Thoracic aorta (tissue), 2 donors: ENCODE measurements around the gene SLC10A6. TPM values are rescaled to one million over a fixed set of nuclear protein-coding genes. Genes with fewer than 3 reads are reported as not detected.

ENCODE experiments used
- ATAC-seq: fragments of 150-250 bp; one replicate; pipeline ENCODE4 v1.8.0; 2017; ENCODE audit warnings: low read depth; ENCODE audit not compliant: insufficient number of reproducible peaks, low FRiP score
- DNase-seq: peaks from one replicate; pipeline ENCODE4 v3.0.0-alpha.2; 2020; ENCODE audit warnings: low spot score
- H3K27ac ChIP-seq, 2 donors: fragments of 200-600 bp; sonication (generic); 1 replicate in 1 of 2; 2 replicates in 1 of 2; pipeline ENCODE4 v1.5.1; 2016; ENCODE audit warnings: mild to moderate bottlenecking in 2 of 2, moderate library complexity in 2 of 2
- H3K27me3 ChIP-seq: fragments of 200-600 bp; sonication (generic); replicated peaks from 2 replicates; pipeline ENCODE4 v1.6.0; 2016; ENCODE audit warnings: mild to moderate bottlenecking; ENCODE audit not compliant: insufficient read depth
- H3K36me3 ChIP-seq: fragments of 200-600 bp; sonication (generic); one replicate; pipeline ENCODE4 v1.5.1; 2016
- H3K4me1 ChIP-seq, 2 donors: fragments of 200-600 bp; sonication (generic); 1 replicate in 1 of 2; 2 replicates in 1 of 2; pipeline versions ENCODE4 v1.5.1 to v1.6.0; 2016; ENCODE audit warnings: low read depth in 2 of 2, mild to moderate bottlenecking in 1 of 2; ENCODE audit not compliant: control insufficient read depth in 1 of 2
- H3K4me3 ChIP-seq: fragments of 200-600 bp; sonication (generic); 2 replicates; pipeline ENCODE4 v1.5.1; 2016; ENCODE audit warnings: mild to moderate bottlenecking
- H3K9me3 ChIP-seq: fragments of 200-600 bp; sonication (generic); 2 replicates; pipeline ENCODE4 v1.5.1; 2016
- total RNA-seq, 2 donors: library from RNA; depleted of rRNA; stranded (reverse); fragments of >200 nt; gene quantifications; one replicate each; pipeline versions ENCODE4 v1.1.0 to v1.2.3, GENCODE V29; 2016
- TF ChIP-seq, protein P1 (sequence below): fragments of 200-600 bp; sonication (generic); IDR thresholded peaks from one replicate; pipeline ENCODE4 v1.5.1; 2019; ENCODE audit warnings: antibody characterized with exemption

The SLC10A6 gene
- total RNA-seq, 2 donors from 2014 or later = 4.2 to 12.0 TPM

DNA sequence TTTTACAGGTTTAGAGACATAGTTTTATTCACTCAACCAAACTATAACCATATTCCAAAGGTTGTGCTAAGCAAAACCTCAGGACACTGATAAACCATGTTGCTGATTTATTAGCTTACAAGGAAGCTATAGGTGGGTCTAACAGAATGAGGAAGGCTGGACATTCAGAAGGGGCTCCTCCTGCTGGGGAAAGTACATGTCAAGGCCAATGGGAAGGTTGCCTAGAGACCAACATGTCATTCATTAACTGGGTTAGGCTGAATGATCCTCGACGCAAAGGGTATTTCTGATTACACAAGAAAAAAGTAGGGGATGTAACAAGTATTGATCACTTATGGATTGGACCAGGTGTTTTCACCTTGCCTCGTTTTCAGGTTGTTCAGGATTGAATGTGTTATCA, 30.3 kb downstream of the SLC10A6 start:
- DNase-seq = no peak
- peaks cover 5% of the 10 kb centered on the region for H3K36me3 ChIP-seq
- TF ChIP-seq, protein P1, sequence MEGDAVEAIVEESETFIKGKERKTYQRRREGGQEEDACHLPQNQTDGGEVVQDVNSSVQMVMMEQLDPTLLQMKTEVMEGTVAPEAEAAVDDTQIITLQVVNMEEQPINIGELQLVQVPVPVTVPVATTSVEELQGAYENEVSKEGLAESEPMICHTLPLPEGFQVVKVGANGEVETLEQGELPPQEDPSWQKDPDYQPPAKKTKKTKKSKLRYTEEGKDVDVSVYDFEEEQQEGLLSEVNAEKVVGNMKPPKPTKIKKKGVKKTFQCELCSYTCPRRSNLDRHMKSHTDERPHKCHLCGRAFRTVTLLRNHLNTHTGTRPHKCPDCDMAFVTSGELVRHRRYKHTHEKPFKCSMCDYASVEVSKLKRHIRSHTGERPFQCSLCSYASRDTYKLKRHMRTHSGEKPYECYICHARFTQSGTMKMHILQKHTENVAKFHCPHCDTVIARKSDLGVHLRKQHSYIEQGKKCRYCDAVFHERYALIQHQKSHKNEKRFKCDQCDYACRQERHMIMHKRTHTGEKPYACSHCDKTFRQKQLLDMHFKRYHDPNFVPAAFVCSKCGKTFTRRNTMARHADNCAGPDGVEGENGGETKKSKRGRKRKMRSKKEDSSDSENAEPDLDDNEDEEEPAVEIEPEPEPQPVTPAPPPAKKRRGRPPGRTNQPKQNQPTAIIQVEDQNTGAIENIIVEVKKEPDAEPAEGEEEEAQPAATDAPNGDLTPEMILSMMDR = no peak
- H3K27ac ChIP-seq = no peak overlapping the region
- H3K9me3 ChIP-seq = peaks cover 4% of the 10 kb centered on the region
- no peak for ATAC-seq
- H3K4me1 ChIP-seq = peaks cover 0 to 6% of the 10 kb centered on the region in 2 donors
- no peaks in the 10 kb centered on the region for H3K27me3 ChIP-seq
- no peak overlapping the region for H3K4me3 ChIP-seq

DNA sequence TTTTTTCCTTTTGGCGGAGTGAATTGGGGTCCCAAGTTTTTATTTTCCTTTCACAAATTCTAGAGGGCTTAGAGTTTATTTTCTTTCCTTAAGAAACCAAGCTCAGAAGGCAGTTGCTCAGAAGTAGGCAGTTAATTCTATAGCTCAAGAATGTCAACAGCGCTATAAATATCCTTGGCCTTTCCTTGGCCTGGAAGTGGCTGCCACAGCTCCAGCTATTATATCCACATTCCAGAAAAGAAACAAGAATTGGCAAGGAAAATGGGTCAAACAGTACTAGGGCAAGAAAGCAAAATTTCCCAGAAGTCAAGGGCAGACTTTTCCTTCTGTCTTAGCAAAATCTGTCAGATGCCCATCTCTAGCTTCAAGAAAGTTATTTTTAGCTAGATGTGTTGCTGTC, 31.0 kb downstream of the SLC10A6 start:
- Histone ChIP-seq H3K36me3 (peaks cover 5% of the 10 kb centered on the region), H3K4me1 (peaks cover 0 to 6% of the 10 kb centered on the region in 2 donors), H3K9me3 (peaks cover 4% of the 10 kb centered on the region), H3K27me3 (no peaks in the 10 kb centered on the region), H3K4me3 (no peak overlapping the region), H3K27ac (no peak overlapping the region)
- no peak for DNase-seq
- TF ChIP-seq, protein P1 = no peak
- ATAC-seq = no peak

DNA sequence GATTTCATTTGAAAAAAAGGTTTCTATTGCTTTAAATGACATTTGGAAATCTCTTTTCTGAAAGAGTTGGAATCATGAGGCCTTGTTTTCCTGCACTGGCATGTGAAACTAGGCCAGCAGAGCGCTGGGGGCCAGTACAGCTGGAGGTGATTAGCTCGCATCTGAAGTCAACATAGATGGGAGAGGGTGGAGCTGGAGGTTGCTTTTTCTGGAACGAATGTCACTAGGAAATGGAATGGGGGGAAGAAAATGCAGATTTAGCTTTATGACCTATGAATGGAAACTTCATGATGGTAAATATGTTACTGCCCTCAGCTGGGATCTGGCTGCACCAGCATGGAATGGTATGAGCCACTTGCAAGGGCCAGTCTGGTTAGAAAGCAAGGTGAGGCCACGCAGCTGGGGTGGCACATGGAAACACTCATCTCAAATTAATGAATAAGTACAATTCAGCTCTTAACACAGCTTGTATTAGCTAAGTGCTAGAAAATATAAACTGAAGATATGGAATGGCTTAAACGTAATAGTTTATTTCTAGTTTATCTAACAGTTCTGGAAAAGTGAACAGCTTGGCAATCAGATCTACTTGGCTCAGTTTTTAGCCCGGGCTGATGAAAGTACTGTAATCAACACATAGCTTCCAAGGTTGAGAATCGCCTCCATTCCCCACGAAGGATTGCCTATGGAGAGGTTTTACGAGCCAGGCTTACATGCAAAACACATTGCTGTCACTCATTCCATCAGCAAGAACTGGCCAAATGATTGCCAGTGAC, 32.5 kb downstream of the SLC10A6 start:
- peaks cover 4% of the 10 kb centered on the region for H3K9me3 ChIP-seq
- TF ChIP-seq, protein P1 = no peak
- H3K36me3 ChIP-seq = peaks cover 6% of the 10 kb centered on the region
- no peak overlapping the region for H3K4me3 ChIP-seq
- peaks cover 0 to 6% of the 10 kb centered on the region in 2 donors for H3K4me1 ChIP-seq
- no peak for ATAC-seq
- DNase-seq = no peak
- no peaks in the 10 kb centered on the region for H3K27me3 ChIP-seq
- H3K27ac ChIP-seq = peak overlapping the region in 1 of 2 donors; percentile 24

DNA sequence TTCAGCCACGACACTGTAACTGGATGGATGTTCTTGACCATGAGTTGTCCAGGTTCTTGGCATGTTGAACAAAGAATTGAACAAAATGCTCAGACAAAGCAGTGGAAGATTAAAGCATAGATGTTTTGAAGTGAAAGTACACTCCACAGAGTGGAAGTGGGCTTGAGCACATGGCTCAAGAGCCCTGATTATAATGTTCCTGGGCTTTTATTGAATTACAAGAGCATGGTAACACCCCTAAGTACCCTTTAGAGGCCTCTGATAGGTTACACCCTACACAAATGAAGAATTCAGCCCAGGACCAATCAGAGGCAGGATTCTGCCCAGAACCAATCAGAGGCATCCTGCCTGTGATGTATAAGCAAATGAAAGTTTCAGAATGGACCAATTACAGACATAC, 33.5 kb downstream of the SLC10A6 start:
- H3K4me1 ChIP-seq = peaks cover 0 to 6% of the 10 kb centered on the region in 2 donors
- H3K9me3 ChIP-seq = peaks cover 4% of the 10 kb centered on the region
- no peak for DNase-seq
- peaks cover 11% of the 10 kb centered on the region for H3K36me3 ChIP-seq
- ATAC-seq = no peak
- peak overlapping the region in 1 of 2 donors; percentile 24 for H3K27ac ChIP-seq
- H3K4me3 ChIP-seq = no peak overlapping the region
- no peaks in the 10 kb centered on the region for H3K27me3 ChIP-seq
- TF ChIP-seq, protein P1 = no peak

DNA sequence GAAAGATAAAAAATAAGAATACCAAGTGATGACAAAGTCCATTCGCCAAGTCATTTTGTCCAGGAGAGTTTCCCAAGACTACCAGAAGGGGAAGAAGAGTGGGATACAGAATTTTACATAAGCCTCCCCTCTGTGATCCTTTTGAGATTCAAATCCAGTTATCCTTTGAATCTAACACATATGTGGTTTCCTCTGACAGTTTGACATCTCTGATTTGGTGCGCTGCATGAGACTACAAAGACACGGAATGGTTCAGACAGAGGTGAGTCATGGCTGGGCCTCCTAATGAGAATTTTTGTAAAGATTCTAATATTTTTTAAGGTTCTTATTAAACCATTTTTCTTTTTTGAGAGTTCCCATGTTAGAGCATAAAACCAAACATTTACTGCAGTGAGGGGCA, 38.3 kb downstream of the SLC10A6 start:
- DNase-seq (no peak), ATAC-seq (no peak)
- peaks cover 18% of the 10 kb centered on the region for H3K36me3 ChIP-seq
- TF ChIP-seq, protein P1 = no peak
- H3K27me3 ChIP-seq = no peaks in the 10 kb centered on the region
- H3K27ac ChIP-seq = no peak overlapping the region
- no peaks in the 10 kb centered on the region for H3K4me1 ChIP-seq
- peaks cover 4% of the 10 kb centered on the region for H3K9me3 ChIP-seq
- no peak overlapping the region for H3K4me3 ChIP-seq
